H1 (cell line): ENCODE measurements around the gene SYNPO2L. TPM values are rescaled to one million over a fixed set of nuclear protein-coding genes. Genes with fewer than 3 reads are reported as not detected.

Experiments used
- CTCF ChIA-PET: fragments of 300-600 bp; sonication (Branson Sonifier 250); formaldehyde crosslinking; loops from one replicate; lab custom pipeline; 2021; ENCODE audit not compliant: partially characterized antibody; lab: Charles Lee
- POLR2A ChIA-PET: fragments of 300-600 bp; sonication (Branson Sonifier 250); formaldehyde crosslinking; loops from one replicate; lab custom pipeline; 2021; ENCODE audit warnings: inconsistent platforms; ENCODE audit not compliant: partially characterized antibody; lab: Charles Lee
- DNase-seq, 2 experiments: peaks; one replicate each; pipeline versions ENCODE4 v3.0.0 to v3.0.0-alpha.2; 2010 to 2022; ENCODE audit warnings: low spot score in 2 of 2, low read depth in 1 of 2, mixed read lengths in 1 of 2
- FAIRE-seq: peaks from 2 replicates; lab custom pipeline; 2011; peaks lifted over from hg19 to GRCh38; lab: Jason Lieb, UNC
- H2AFZ ChIP-seq: 2 replicates; pipeline ENCODE4 v1.8.1; 2012; ENCODE audit warnings: low read length, inconsistent platforms
- H2AK5ac ChIP-seq: 2 replicates; pipeline ENCODE4 v1.6.1; 2013; ENCODE audit warnings: low read depth, low read length
- H2BK120ac ChIP-seq: replicated peaks from 2 replicates; pipeline ENCODE3; 2013; ENCODE audit warnings: low read depth, low read length, inconsistent platforms
- H2BK12ac ChIP-seq: 2 replicates; pipeline ENCODE4 v1.6.1; 2013; ENCODE audit warnings: low read depth, low read length
- H2BK15ac ChIP-seq: 2 replicates; pipeline ENCODE4 v1.6.1; 2013; ENCODE audit warnings: low read length
- H2BK20ac ChIP-seq: 2 replicates; pipeline ENCODE4 v1.6.1; 2013; ENCODE audit warnings: low read length
- H2BK5ac ChIP-seq: 2 replicates; pipeline ENCODE4 v1.6.1; 2013; ENCODE audit warnings: low read depth, low read length
- H3K14ac ChIP-seq: 2 replicates; pipeline ENCODE4 v1.6.1; 2013; ENCODE audit warnings: inconsistent platforms; ENCODE audit not compliant: insufficient read length
- H3K18ac ChIP-seq: 2 replicates; pipeline ENCODE4 v1.6.1; 2013; ENCODE audit warnings: low read length; ENCODE audit errors: extremely low read depth
- H3K23ac ChIP-seq: 2 replicates; pipeline ENCODE4 v1.6.1; 2013; ENCODE audit warnings: inconsistent platforms; ENCODE audit not compliant: insufficient read length
- H3K23me2 ChIP-seq: 2 replicates; pipeline ENCODE4 v1.6.1; 2013; ENCODE audit warnings: low read depth, low read length
- H3K27ac ChIP-seq: 2 replicates; pipeline ENCODE4 v1.6.1; 2011; ENCODE audit warnings: low read depth, low read length, inconsistent platforms
- H3K27me3 ChIP-seq, 4 experiments: replicated peaks in 1 of 4; 1 replicate in 1 of 4; 2 replicates in 3 of 4; pipeline versions ENCODE4 v1.6.1 to v1.8.1; 2011 to 2013; ENCODE audit warnings: low read length in 3 of 4, mild to moderate bottlenecking in 3 of 4, inconsistent platforms in 2 of 4, mixed read lengths in 2 of 4, moderate library complexity in 1 of 4; ENCODE audit not compliant: control insufficient read depth in 3 of 4, insufficient read depth in 3 of 4; ENCODE audit errors: extremely low read depth in 1 of 4
- H3K36me3 ChIP-seq, 4 experiments: 2 replicates each; pipeline versions ENCODE4 v1.6.1 to v1.8.1; 2011 to 2013; ENCODE audit warnings: mild to moderate bottlenecking in 4 of 4, low read length in 3 of 4, moderate library complexity in 2 of 4, control low read depth in 1 of 4, inconsistent platforms in 1 of 4; ENCODE audit not compliant: insufficient read depth in 4 of 4, control insufficient read depth in 2 of 4
- H3K4ac ChIP-seq: replicated peaks from 2 replicates; pipeline ENCODE3; 2013; ENCODE audit warnings: low read length, low read depth, mixed read lengths, inconsistent platforms; ENCODE audit not compliant: insufficient read length
- H3K4me1 ChIP-seq, 4 experiments: replicated peaks in 1 of 4; 1 replicate in 1 of 4; 2 replicates in 3 of 4; pipeline versions ENCODE4 v1.6.1 to v1.8.1; 2011 to 2013; ENCODE audit warnings: low read length in 3 of 4, inconsistent platforms in 2 of 4, mixed read lengths in 1 of 4; ENCODE audit not compliant: insufficient read depth in 4 of 4, control insufficient read depth in 3 of 4
- H3K4me2 ChIP-seq, 2 experiments: 2 replicates each; pipeline versions ENCODE4 v1.6.1 to v1.8.1; 2011 to 2013; ENCODE audit warnings: low read depth in 2 of 2, low read length in 2 of 2, control low read depth in 1 of 2, inconsistent platforms in 1 of 2, mild to moderate bottlenecking in 1 of 2; ENCODE audit not compliant: insufficient read depth in 1 of 2
- H3K4me3 ChIP-seq, 4 experiments: fragments of 200-600, 300-600 bp in 1 of 4; sonication (generic), shearing (Covaris generic), sonication (Bioruptor Twin) in 1 of 4; 2 replicates each; pipeline versions ENCODE4 v1.5.1 to v1.8.1; 2011 to 2016; ENCODE audit warnings: low read length in 4 of 4, low read depth in 3 of 4, control low read depth in 2 of 4, inconsistent platforms in 2 of 4, mild to moderate bottlenecking in 2 of 4, mixed read lengths in 1 of 4, moderate library complexity in 1 of 4; ENCODE audit not compliant: insufficient read depth in 2 of 4; ENCODE audit errors: extremely low read depth in 1 of 4
- H3K56ac ChIP-seq: replicated peaks from 2 replicates; pipeline ENCODE3; 2013; ENCODE audit warnings: low read depth, mild to moderate bottlenecking, mixed read lengths, low read length, inconsistent platforms; ENCODE audit not compliant: insufficient read length
- H3K79me1 ChIP-seq: 2 replicates; pipeline ENCODE4 v1.6.1; 2013; ENCODE audit warnings: low read depth, low read length, control low read depth
- H3K79me2 ChIP-seq, 2 experiments: 2 replicates each; pipeline versions ENCODE4 v1.6.1 to v1.8.1; 2012 to 2013; ENCODE audit warnings: low read length in 2 of 2, mild to moderate bottlenecking in 2 of 2, inconsistent platforms in 1 of 2; ENCODE audit not compliant: insufficient read depth in 2 of 2, control insufficient read depth in 1 of 2
- H3K9ac ChIP-seq, 4 experiments: replicated peaks in 1 of 4; 1 replicate in 1 of 4; 2 replicates in 3 of 4; pipeline versions ENCODE4 v1.6.1 to v1.8.1; 2011 to 2013; ENCODE audit warnings: low read depth in 3 of 4, low read length in 3 of 4, control low read depth in 2 of 4, mild to moderate bottlenecking in 2 of 4, moderate library complexity in 2 of 4, inconsistent platforms in 1 of 4; ENCODE audit errors: extremely low read depth in 1 of 4
- H3K9me3 ChIP-seq, 2 experiments: 2 replicates each; pipeline versions ENCODE4 v1.6.1 to v1.8.1; 2012 to 2013; ENCODE audit warnings: mild to moderate bottlenecking in 2 of 2, moderate library complexity in 2 of 2, control low read depth in 1 of 2, inconsistent platforms in 1 of 2, low read depth in 1 of 2, low read length in 1 of 2, mixed read lengths in 1 of 2; ENCODE audit not compliant: insufficient read depth in 2 of 2
- H4K20me1 ChIP-seq, 2 experiments: replicated peaks in 1 of 2; 2 replicates each; pipeline versions ENCODE3 to v1.8.1; 2011 to 2013; ENCODE audit warnings: inconsistent platforms in 2 of 2, low read length in 2 of 2, mild to moderate bottlenecking in 1 of 2; ENCODE audit not compliant: insufficient read depth in 2 of 2, control insufficient read depth in 1 of 2
- H4K5ac ChIP-seq: 2 replicates; pipeline ENCODE4 v1.6.1; 2013; ENCODE audit warnings: low read length, low read depth, mixed read lengths, inconsistent platforms; ENCODE audit not compliant: insufficient read length
- H4K8ac ChIP-seq: 2 replicates; pipeline ENCODE4 v1.8.0; 2013; ENCODE audit warnings: mild to moderate bottlenecking, moderate library complexity, low read length, inconsistent platforms; ENCODE audit not compliant: insufficient read depth; ENCODE audit errors: extremely low read depth
- H4K91ac ChIP-seq: replicated peaks from 2 replicates; pipeline ENCODE3; 2013; ENCODE audit warnings: low read length, mixed read lengths, inconsistent platforms; ENCODE audit not compliant: insufficient read length
- CREB1 ChIP-seq: IDR thresholded peaks from 2 replicates; pipeline ENCODE4 v1.6.1; 2012; ENCODE audit warnings: inconsistent platforms
- EZH2 ChIP-seq: fragments of 200-600 bp; sonication (generic); IDR thresholded peaks from 2 replicates; pipeline ENCODE4 v1.7.1; 2012; ENCODE audit warnings: low read depth, mild to moderate bottlenecking, moderate library complexity, low read length, inconsistent platforms; ENCODE audit not compliant: severe bottlenecking
- JUN ChIP-seq: IDR thresholded peaks from 2 replicates; pipeline ENCODE4 v1.6.1; 2011; ENCODE audit warnings: low read depth, mild to moderate bottlenecking, improper control_type of control experiment, low read length
- POU5F1 ChIP-seq: IDR thresholded peaks from 2 replicates; pipeline ENCODE4 v1.6.1; 2011; ENCODE audit warnings: low read depth, mild to moderate bottlenecking, low read length, moderate library complexity
- RFX5 ChIP-seq: IDR thresholded peaks from 2 replicates; pipeline ENCODE4 v1.6.1; 2011; ENCODE audit warnings: low read depth, low read length, improper control_type of control experiment, borderline replicate concordance
- SIRT6 ChIP-seq: IDR thresholded peaks from one replicate; pipeline ENCODE4 v1.7.1; 2012; ENCODE audit warnings: low read length, inconsistent platforms
- SRF ChIP-seq: IDR thresholded peaks from 2 replicates; pipeline ENCODE4 v1.6.1; 2011; ENCODE audit warnings: mild to moderate bottlenecking, low read depth, low read length, moderate library complexity
- TAF7 ChIP-seq: optimal IDR thresholded peaks from 2 replicates; pipeline ENCODE3; 2011; ENCODE audit warnings: low read depth, mild to moderate bottlenecking, inconsistent platforms, low read length, moderate library complexity, borderline replicate concordance
- WGBS, 2 experiments: shearing (Covaris generic) in 1 of 2; methylation state at CpG; one replicate each; pipeline versions ENCODE4 v1.1.6 to v1.1.7; 2013 to 2015; ENCODE audit warnings: low lambda C conversion rate in 2 of 2, mixed read lengths in 2 of 2, inconsistent platforms in 1 of 2, low coverage in 1 of 2, missing lambda C conversion rate in 1 of 2; ENCODE audit not compliant: insufficient replicate concordance in 2 of 2, insufficient coverage in 1 of 2, insufficient read length in 1 of 2; ENCODE audit errors: extremely low coverage in 1 of 2, missing lambda C conversion rate in 1 of 2; 5-methylcytosine and 5-hydroxymethylcytosine counted together
- polyA plus RNA-seq, 7 experiments: library from polyadenylated mRNA; depleted of rRNA in 3 of 7; stranded (reverse) in 5 of 7; unstranded in 2 of 7; fragments of >200 nt in 5 of 7; fragments of 200-250 nt in 2 of 7; gene quantifications; 1 replicate in 5 of 7; 2 replicates in 1 of 7; 4 replicates in 1 of 7; pipeline versions ENCODE4 v1.2.1 to v1.2.3, GENCODE V29; 2011 to 2013; ENCODE audit warnings: missing spikeins in 2 of 7, mixed read lengths in 2 of 7
- total RNA-seq: library from RNA; stranded (reverse); fragmentation: NEBNext Ultra II Directional; extraction: Animal tissue kit (Norgen Biotek cat#: 25700); gene quantifications from 2 replicates; pipeline ENCODE4 v1.2.1, GENCODE V29; 2021
- TF ChIP-seq, protein P1 (sequence below): IDR thresholded peaks from 2 replicates; pipeline ENCODE4 v1.6.1; 2012; ENCODE audit warnings: inconsistent platforms
- TF ChIP-seq, protein P2 (sequence below): IDR thresholded peaks from 2 replicates; pipeline ENCODE4 v1.6.1; 2012; ENCODE audit warnings: inconsistent platforms

SYNPO2L gene
- total and polyA plus RNA-seq, 2 of the 8 experiments (the other 6 are each of a cell fraction or from before 2014, with no cell fraction given): 0.05 to 0.19 TPM

DNA sequence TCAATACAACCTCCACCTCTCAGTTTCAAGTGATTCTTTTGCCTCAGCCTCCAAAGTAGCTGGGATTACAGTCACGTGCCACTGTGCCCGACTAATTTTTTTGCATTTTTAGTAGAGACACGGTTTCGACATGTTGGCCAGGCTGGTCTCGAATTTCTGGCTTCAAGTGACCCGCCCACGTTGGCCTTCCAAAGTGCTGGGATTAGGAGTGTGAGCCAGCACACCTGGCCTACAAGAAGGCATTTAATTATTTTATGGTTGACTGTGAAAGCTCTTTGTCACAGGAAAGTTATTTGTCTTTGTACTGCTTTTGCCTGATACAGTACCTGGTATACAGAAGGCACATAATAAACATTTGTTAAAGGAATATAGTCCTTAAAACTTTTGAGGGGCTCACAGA lies 27.4 kb downstream of the SYNPO2L start:
- Histone ChIP-seq H3K14ac (no peak overlapping the region), H3K79me1 (peaks cover 5% of the 10 kb centered on the region; the same call in 1 of the 2 replicates), H3K9ac (peak overlapping the region in 1 of 4 experiments; percentile 46; a peak in 1 of 7 replicates), H3K4me3 (no peak overlapping the region), H2BK15ac (no peak overlapping the region), H4K5ac (no peak overlapping the region), H4K91ac (no peak overlapping the region), H2BK20ac (no peak overlapping the region), H3K18ac (no peak overlapping the region), H3K23ac (no peak overlapping the region), H3K4me1 (peaks cover 0 to 2% (median 0%) of the 10 kb centered on the region in 4 experiments; a peak in 3 of 7 replicates), H2AK5ac (no peak overlapping the region), H4K8ac (no peak overlapping the region), H3K4me2 (no peak overlapping the region), H3K56ac (no peak overlapping the region), H3K27ac (no peak overlapping the region), H2BK5ac (no peak overlapping the region), H3K4ac (no peak overlapping the region), H3K23me2 (peaks cover 5% of the 10 kb centered on the region; the same call in 1 of the 2 replicates), H2AFZ (no peak overlapping the region), H4K20me1 (no peaks in the 10 kb centered on the region), H3K9me3 (no peaks in the 10 kb centered on the region), H3K27me3 (no peaks in the 10 kb centered on the region), H2BK12ac (no peak overlapping the region), H3K79me2 (peaks cover 0 to 19% of the 10 kb centered on the region in 2 experiments; a peak in 3 of 4 replicates), H2BK120ac (no peak overlapping the region), H3K36me3 (no peaks in the 10 kb centered on the region)
- POLR2A ChIA-PET: interaction anchor here (0.6 to 2.0 kb wide), 5 partner anchors 11 to 115 kb away, joined by 3 to 8 read pairs (median 3); partner anchors contain the start of gene MYOZ1
- TF ChIP-seq EZH2: no peak
- TF ChIP-seq CREB1: no peak
- TF ChIP-seq SRF: no peak
- TF ChIP-seq, protein P1, sequence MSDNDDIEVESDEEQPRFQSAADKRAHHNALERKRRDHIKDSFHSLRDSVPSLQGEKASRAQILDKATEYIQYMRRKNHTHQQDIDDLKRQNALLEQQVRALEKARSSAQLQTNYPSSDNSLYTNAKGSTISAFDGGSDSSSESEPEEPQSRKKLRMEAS: no peak
- no peak for TF ChIP-seq SIRT6
- no peak for TF ChIP-seq TAF7
- TF ChIP-seq, protein P2, sequence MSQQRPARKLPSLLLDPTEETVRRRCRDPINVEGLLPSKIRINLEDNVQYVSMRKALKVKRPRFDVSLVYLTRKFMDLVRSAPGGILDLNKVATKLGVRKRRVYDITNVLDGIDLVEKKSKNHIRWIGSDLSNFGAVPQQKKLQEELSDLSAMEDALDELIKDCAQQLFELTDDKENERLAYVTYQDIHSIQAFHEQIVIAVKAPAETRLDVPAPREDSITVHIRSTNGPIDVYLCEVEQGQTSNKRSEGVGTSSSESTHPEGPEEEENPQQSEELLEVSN: no peak
- no peak for TF ChIP-seq RFX5
- no peak for TF ChIP-seq POU5F1
- TF ChIP-seq JUN: no peak
- 84% methylated on average over 7 of the region's 7 CpGs; no CpG with 5 or more reads in 1 of the 2 experiments for WGBS, 2 experiments
- DNase-seq: no peak
- CTCF ChIA-PET: interaction anchor here (0.8 to 6.8 kb wide), 5 partner anchors 8 to 99 kb away, joined by 3 to 29 read pairs (median 8); partner anchors contain the start of gene MYOZ1
- FAIRE-seq: no peak
